ENCODE measurements around the gene HS6ST1.
A peak's percentile ranks its signal among the peaks of the same experiment; 100 is the strongest.

The HS6ST1 gene

GRCh38 chr2:128293870-128294455 lies 24.7 kb downstream of the HS6ST1 start:
- no peak for DNase-seq

- DNase-seq = no peak
Observed at GRCh38 chr2:128293426-128293755, 25.3 kb downstream of the HS6ST1 start.

DNA sequence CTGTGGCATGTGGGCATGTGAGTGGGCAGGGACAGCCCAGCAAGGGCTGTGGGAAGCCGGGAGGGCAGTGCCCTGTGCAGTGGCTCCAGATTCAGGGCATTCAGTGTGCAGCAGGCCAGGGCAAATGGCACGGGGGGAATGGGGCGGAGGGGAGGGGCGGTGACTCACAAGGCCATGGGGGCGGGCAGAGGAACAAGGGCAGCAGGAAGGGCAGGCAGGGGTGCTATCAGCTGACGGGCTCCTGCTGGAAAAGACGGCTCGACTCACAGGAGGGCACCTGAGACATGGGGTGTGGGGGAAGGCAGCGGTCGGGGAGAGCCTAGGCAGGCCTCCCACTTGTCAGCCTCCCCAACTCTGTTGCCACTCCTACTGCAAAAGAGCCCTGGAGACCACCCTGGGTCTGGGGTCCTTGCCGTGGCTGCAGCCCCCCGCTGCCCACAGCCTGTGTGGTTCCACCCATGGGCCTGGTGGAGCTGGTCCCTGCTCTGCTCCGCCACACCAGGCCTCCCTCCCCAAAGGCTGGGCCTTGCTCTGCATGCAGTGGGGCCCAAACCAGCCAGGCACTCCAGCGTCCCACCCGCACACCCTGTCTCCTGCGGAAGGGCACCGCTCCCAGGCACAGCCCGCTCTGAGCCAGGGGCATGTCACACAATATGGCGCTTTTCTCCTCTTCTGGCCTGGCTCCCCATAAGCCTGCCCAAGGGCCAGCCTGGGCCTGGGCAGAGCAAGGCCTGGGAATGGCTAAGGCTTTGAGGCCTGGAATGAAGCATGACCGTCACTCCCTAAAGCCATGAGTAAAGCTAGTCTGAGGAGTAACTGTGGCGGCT lies 25.9 kb downstream of the HS6ST1 start:
- DNase-seq = no peak

GRCh38 chr2:128291844-128292598 lies 26.6 kb downstream of the HS6ST1 start:
- DNase-seq = no peak

DNA sequence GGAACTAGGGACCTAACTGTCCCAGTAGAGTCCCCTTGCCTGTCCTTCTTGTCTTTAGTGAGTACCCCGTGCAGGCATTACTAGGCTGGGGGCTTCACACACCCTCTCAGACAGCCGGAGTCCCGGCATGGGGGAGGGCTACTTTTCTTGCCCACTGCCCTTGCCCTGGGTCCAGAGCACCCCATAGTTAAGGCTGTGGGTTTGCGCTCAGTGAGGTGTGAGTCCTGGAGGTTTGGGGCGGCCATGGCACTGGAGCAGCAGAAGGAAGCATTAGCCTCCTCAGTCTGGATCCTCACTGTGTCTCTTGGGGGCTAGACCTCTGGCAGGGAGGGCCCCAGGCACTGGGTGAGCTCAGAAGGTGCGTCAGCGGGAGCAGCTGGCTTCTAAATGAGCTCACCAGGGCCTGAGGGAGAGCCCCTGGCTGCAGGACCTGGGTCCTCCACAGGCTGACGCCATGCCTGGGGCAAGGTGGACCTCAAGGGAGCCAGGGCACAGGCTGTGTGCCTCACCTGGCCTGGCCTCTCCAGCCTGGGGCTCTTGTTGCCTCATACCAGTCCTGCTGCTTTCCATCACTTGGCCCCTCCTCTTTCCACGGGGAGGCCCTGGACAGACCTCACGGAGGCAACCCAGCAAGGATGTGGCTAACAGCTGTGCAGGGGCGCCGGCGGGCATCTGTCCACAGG lies 27.4 kb downstream of the HS6ST1 start:
- DNase-seq = no peak

GRCh38 chr2:128290356-128290755 lies 28.3 kb downstream of the HS6ST1 start:
- DNase-seq = no peak

DNA sequence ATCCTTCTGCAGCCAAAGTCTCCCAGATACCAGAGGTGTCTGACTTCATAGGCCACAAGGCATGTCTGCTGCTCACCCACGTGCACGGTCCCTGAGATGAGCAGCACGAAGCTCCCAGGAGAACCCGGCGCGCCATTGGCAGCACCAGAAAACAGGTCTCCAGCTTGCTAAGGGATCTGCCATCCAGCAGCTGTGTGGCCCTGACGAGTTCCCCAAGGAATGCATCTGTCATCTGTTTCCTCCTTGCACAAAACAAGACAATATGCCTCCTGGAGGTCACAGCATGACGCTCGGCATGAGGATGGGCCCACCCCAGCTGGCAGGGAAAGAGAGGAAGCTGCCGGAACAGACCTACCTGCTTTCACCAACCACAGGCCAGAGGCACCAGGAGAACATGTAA lies 29.2 kb downstream of the HS6ST1 start:
- peak; percentile 49 for DNase-seq

- no peak for DNase-seq
Observed at GRCh38 chr2:128288781-128289180, 29.9 kb downstream of the HS6ST1 start.

DNA sequence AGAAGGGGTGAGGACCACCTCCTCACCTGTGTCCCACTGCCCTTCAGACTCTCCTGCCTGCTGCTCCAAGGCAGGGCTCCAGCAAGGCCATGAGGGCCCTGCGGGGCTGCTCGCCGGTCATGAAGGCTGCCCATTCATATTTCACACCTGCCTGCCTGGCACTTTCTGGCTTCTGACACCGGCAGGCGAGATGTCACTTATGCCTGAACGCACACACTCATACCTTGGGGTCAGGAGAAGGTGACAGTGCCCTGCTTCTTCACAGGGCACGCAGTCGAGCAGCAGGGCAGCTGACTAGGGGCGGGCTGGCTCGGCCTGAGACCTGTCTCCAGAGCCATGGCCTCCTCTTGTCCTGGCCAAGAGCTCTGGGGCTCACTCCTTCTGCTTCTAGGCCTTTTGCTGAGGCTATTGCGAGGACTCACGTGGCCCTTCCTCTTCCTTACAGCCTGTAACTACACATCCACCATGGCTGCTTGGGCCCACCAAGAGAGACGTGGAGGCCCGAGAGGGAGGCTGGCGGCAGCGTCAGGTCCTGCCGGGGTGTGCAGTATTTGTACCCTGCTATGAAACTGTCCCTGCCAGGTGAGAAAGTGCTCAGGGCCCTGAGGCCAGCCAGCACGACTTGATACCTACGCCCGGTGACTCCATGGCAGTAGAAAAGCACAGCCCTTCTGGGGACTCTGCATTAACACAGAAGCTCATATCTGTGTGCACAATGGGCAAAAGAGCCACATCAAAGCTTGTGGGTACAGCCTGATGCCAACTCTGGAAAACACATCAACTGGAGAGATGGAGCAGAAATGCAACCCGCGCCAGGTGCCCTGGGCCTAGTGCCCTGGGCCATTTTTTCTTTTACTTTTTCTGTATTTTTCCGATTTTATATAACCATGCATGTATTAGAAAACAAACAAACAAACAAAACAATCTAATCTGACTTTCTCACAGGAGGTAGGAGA lies 30.6 kb downstream of the HS6ST1 start:
- DNase-seq = no peak

DNA sequence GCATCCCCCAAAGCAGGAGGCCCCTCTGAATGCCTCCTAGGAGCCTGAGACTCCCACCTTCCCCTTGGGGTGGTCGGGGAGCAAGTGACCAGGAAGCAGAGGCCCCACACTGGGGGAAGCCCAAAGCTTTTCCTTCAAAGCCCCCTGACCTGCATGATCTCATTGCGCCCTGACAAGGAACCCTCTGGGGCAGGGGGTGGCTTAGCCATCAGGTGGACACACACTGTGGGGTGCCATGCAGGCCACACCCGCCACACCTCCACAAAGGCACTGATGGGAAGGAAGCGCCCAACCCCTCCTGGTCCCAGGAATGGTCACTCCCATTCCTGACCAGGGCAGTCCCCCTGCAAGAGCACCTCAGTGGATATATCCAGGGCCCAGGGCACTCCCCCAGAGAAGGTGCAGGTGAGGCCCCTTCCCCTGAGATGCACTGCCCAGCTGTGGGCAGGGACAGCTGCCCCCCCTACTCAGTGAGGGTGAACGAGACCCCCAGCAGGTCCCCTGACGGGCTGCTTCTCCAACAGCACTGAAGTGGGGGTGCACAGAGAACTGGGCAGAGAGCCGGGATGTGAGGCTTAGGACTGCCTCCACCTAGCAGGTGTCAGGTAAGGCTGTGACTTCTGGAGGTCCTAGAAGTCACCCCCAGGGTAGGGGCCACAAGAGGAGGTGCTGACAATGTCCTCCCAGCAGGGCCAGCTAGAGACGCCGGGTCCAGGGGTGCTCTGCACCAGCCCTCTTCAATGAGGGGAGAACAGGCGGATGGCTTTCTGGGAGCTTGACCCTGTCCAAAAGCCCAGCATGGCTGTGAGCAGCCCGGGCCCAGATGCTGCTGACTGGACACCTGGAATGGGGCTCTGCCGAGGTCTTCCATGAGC lies 31.5 kb downstream of the HS6ST1 start:
- no peak for DNase-seq

DNA sequence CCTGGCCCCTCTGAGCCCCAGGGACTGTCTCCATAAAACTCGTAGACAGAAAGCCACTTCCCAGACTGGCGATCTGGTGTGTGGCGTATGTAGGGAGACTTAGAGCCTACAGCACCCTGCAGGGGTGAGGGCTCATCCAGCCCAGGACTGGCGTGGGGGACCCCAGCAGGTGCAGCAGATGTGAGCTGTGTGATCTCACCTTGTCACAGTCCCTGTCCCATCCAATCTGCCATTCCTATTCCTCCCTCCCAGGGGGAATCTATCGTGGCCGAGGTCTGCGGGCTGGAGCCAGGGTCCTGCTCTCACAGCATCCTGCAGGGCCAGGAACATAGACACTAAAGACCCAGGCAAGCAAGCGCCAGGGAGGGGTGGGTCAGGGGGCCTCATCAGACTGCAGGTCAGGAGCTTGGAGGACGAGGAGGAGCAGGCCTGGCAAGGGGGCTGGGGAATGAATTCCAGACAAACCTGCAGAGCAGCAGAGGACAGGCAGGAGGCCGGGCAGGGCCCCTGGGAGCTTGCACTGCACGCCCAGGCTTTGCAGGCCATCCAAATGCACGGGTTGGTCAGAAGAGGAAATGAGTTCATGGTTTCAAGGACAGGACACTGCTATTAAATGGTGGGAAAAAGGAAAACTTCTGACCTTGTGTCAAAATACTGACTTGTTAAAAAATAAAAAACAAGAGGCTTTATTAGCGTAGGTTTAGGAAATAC lies 32.5 kb downstream of the HS6ST1 start:
- no peak for DNase-seq

DNA sequence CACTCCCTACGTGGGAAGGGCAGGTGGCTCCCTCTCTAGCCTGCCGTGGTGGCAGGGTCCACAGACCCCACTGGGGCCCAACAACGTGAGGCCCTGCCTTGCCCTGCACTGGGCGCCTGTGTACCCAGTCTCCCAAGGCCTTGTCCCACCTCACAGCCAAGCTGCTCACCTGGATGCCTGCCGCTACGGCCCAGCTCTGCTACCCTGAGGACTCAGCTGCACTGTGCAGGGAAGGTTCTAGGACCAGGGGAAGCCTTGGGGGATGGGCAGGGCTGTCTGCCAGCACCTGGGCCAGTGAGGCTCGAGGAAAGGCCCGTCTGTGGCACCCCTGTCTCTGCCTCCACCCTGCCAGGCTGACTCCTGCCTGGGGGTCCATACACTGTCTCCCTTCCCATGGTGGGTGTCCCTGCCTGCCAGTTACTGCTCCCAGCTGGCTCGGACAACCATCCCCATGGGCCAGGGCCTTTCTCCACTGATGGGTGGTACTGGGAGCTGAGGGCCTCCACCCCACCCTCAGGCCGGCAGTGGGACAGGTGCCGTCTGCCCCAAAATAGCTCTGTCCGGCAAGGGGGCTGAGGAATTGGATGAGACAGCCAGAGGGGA lies 33.2 kb downstream of the HS6ST1 start:
- DNase-seq = no peak

DNA sequence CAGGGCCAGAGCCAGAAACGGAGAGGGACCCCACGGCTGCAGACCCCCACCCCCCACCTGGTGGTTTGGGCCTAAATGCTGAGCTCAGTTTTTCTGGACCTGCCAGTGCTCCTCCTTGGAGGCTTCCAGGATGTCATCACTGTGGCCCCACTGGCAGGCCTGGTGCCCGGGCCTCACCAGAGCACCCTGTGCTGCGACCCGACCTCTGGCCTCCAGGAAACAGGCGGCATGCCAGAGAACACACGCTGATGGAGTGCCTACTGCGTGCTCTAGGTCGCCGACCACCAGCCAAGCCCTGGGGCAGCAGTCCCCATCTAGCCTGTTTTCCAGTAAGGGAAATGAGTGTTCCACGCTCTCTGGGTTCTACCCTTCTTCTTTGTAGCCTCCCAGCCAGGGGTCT lies 33.8 kb downstream of the HS6ST1 start:
- no peak for DNase-seq

DNA sequence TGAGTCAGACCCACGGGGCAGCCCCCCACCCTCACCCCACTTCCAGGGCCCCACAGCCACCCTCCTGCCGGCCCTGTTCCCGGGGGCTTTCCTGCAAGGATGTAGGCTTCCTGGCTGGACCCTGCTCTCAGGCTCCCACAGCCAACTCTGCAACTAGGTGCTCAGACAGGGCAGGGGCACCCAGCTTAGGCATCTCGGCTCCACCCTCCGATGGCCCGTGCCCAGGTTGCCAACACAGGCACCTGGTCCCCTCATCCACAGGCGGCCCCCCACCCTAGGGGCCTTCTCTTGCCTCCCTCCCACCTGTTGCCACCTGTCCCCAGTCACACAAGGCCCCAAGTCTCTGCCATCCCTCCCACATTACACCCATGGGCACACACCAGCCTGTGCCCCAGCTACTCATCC lies 34.6 kb downstream of the HS6ST1 start:
- no peak for DNase-seq

GRCh38 chr2:128282976-128283810 lies 35.5 kb downstream of the HS6ST1 start:
- no peak for DNase-seq

DNA sequence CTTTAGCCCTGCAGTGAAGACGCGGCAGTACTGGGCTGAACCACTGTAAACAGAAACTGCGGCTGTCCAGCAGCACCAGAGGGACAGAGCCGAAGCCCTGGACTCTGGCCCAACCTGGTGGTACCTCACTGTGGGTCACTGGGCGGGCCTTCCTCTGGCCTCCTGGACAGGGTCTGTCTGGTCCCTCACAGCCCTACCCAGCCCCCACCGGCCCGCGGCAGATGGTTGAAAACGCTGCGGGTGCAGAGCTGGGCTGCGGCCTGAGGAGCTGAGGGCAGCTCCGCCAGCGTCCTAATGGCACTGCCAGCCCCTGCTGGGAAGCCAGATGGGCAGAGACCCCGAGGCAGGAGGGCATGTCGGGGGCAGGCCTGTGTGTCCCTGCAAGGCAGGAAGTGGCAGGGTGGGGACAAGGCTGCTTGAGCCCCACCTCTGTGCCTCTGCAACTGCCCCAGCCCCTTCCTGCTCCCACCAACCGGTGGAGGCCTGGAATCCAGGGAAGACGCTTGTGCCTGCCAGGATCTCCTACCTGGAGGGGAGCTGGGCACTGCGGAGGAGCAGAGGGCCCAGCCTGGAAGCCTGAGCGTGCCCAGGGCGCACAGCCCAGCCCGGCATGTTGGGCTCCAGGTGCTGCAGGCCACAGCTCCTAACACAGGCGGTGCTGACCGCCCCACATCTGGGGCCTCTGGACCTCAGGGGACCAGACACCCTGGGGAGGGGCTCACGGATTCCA lies 36.3 kb downstream of the HS6ST1 start:
- no peak for DNase-seq

GRCh38 chr2:128281852-128282245 lies 36.8 kb downstream of the HS6ST1 start:
- no peak for DNase-seq

DNA sequence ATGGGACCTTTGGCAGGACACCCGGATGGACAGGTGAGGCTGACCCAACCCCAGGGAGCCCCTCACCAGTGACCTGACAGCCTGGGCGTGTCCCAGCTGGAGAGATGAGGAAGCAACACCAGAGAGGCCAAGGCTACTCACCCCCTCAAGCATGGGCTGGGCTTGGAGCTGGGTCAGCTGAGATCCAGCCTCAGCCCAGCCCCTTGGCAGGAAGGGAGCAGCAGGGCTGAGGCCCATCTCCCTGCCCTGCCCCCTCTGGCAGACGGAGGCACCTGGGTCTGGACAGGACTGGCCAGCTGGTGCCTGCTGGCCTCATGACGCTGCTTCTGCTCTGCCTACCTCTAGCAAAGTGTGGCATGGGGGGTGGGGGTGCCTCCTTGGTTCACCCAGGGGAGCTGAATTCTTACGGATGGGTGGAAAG lies 37.8 kb downstream of the HS6ST1 start:
- DNase-seq = no peak

All from retina (tissue), 1 donor.